Keratinocyte (primary cell): ENCODE results near the gene CFAP61.

ENCODE experiments used
- CTCF ChIP-seq, 3 experiments: IDR thresholded peaks in 1 of 3; conservative IDR thresholded peaks in 1 of 3; optimal IDR thresholded peaks in 1 of 3; 2 replicates in 2 of 3; 3 replicates in 1 of 3; pipeline versions ENCODE3 to v1.5.1; 2011; ENCODE audit warnings: low read length in 3 of 3, mild to moderate bottlenecking in 3 of 3, moderate library complexity in 2 of 3, control low read depth in 1 of 3, inconsistent platforms in 1 of 3; ENCODE audit not compliant: insufficient read depth in 2 of 3; ENCODE audit errors: extremely low read depth in 1 of 3
- EZH2 ChIP-seq: IDR thresholded peaks from one replicate; pipeline ENCODE4 v1.6.1; 2012; ENCODE audit warnings: inconsistent platforms, mild to moderate bottlenecking, low read length, moderate library complexity

DNA sequence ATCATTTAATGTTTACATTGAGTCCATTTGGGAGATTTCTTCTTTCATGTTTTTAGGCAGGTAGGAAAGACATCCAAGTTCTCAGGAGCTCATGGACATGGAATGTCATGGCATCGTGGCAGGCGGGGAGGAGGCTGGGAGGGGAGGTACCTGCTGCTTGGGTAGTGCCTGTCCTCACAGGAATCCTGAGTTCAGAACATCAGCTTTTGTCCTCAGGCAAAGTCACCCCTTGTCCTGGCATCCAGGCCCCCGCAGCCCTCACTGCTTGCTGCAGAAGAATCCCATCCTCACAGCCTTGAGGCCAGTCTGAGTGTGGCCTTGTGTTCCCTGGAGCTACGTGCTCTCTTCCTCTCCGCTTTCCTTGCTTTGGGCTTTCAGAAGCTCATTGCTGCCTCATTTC, 157.4 kb downstream of the CFAP61 start:
- TF ChIP-seq CTCF (optimal IDR thresholded peaks at IDR 0.05 in 1 of 3, IDR thresholded peaks at IDR 0.05 in 1 of 3, conservative IDR thresholded peaks at IDR 0.05 in 1 of 3; ENCODE audit: extremely low read depth in 1 of 3, insufficient read depth in 2 of 3, low read length in 3 of 3) (no peak), EZH2 (no peak)
